OCI-LY3 (cell line): ENCODE results near the gene EPO.
"Not testable (repeated sequence)": the region's sequence is repeated elsewhere in the genome, so short reads cannot be mapped to it uniquely, and the experiment has no call there.

ENCODE experiments used
- H2AFZ ChIP-seq: fragments of 200-600, 300-600 bp; shearing (Covaris generic); 2 replicates; pipeline ENCODE4 v1.6.0; 2014; ENCODE audit warnings: antibody characterized with exemption, low read depth, low read length
- H3K27ac ChIP-seq: fragments of 200-600, 300-600 bp; sonication (generic); 2 replicates; pipeline ENCODE4 v1.5.1; 2014; ENCODE audit warnings: mild to moderate bottlenecking, low read length, moderate library complexity, mixed read lengths
- H3K27me3 ChIP-seq: fragments of 200-600, 300-600 bp; sonication (generic); 2 replicates; pipeline ENCODE4 v1.6.1; 2014; ENCODE audit warnings: low read depth, low read length, mixed read lengths
- H3K36me3 ChIP-seq: fragments of 200-600, 300-600 bp; sonication (generic); replicated peaks from 2 replicates; pipeline ENCODE3; 2014; ENCODE audit warnings: low read depth, low read length, mixed read lengths
- H3K4me1 ChIP-seq: fragments of 300-600, 200-600 bp; sonication (generic); 2 replicates; pipeline ENCODE4 v1.6.1; 2014; ENCODE audit warnings: low read length, mixed read lengths
- H3K4me2 ChIP-seq: fragments of 200-600, 300-600 bp; sonication (generic); 2 replicates; pipeline ENCODE4 v1.6.1; 2014; ENCODE audit warnings: low read length, mixed read lengths
- H3K4me3 ChIP-seq: fragments of 300-600, 200-600 bp; sonication (generic); 2 replicates; pipeline ENCODE4 v1.5.1; 2014; ENCODE audit warnings: antibody characterized with exemption, mild to moderate bottlenecking, low read length, moderate library complexity
- H3K79me2 ChIP-seq: fragments of 300-600, 200-600 bp; shearing (Covaris generic); 2 replicates; pipeline ENCODE4 v1.6.1; 2014; ENCODE audit warnings: mild to moderate bottlenecking, low read length, mixed read lengths
- H3K9ac ChIP-seq: fragments of 300-600, 200-600 bp; shearing (Covaris generic); 2 replicates; pipeline ENCODE4 v1.6.0; 2014; ENCODE audit warnings: mild to moderate bottlenecking, low read length, moderate library complexity
- H3K9me3 ChIP-seq: fragments of 200-600, 300-600 bp; shearing (Covaris generic); 2 replicates; pipeline ENCODE4 v1.6.1; 2014; ENCODE audit warnings: low read length, mixed read lengths; ENCODE audit not compliant: insufficient read depth
- H4K20me1 ChIP-seq: fragments of 200-600, 300-600 bp; sonication (generic); 2 replicates; pipeline ENCODE4 v1.6.1; 2016; ENCODE audit warnings: low read length, mixed read lengths; ENCODE audit not compliant: insufficient read depth
- CTCF ChIP-seq: fragments of 200-600, 300-600 bp; sonication (generic); IDR thresholded peaks from 2 replicates; pipeline ENCODE4 v1.5.1; 2014; ENCODE audit warnings: antibody characterized with exemption, low read length, low read depth
- EZH2phosphoT487 ChIP-seq: fragments of 200-600 bp; shearing (Covaris generic); IDR thresholded peaks from 2 replicates; pipeline ENCODE4 v1.6.1; 2018; ENCODE audit warnings: antibody characterized with exemption, mixed run types, low read depth

EPO gene

GRCh38 chr7:100693312-100694097 is 26.8 kb upstream of the EPO start:
- Histone ChIP-seq H4K20me1 (peaks cover 40% of the 10 kb centered on the region), H3K27ac (no peak overlapping the region; the same call in 1 of the 2 replicates), H3K79me2 (peaks cover 52% of the 10 kb centered on the region), H3K36me3 (peaks cover 6% of the 10 kb centered on the region), H3K9me3 (no peaks in the 10 kb centered on the region), H3K4me2 (peak overlapping the region; percentile 90), H3K27me3 (peaks cover 11% of the 10 kb centered on the region; the same call in 1 of the 2 replicates), H3K9ac (peak overlapping the region; percentile 81), H3K4me1 (peaks cover 34% of the 10 kb centered on the region), H3K4me3 (peak overlapping the region; percentile 84), H2AFZ (no peak overlapping the region)
- TF ChIP-seq EZH2phosphoT487, result no peak
- TF ChIP-seq CTCF, result no peak

GRCh38 chr7:100694098-100694745 is 26.0 kb upstream of the EPO start, which contains the start of gene GIGYF1:
Gene GIGYF1, minus strand, starts transcription at chr7:100694250. Its CDS starts 6,012 bp downstream, at chr7:100688238.
- Histone ChIP-seq H4K20me1 (peaks cover 33% of the 10 kb centered on the region), H3K9me3 (no peaks in the 10 kb centered on the region), H3K36me3 (peaks cover 4% of the 10 kb centered on the region), H3K4me3 (peak within 1 kb of the TSS; percentile 84), H3K79me2 (peaks cover 45% of the 10 kb centered on the region), H3K27me3 (peaks cover 11% of the 10 kb centered on the region; the same call in 1 of the 2 replicates), H2AFZ (0 out of 2 replicates have a peak within 1 kb of the TSS, but pooled peaks have one; percentile 67), H3K27ac (no peak within 1 kb of the TSS; the same call in 1 of the 2 replicates), H3K4me2 (peak within 1 kb of the TSS; percentile 90), H3K9ac (peak within 1 kb of the TSS; percentile 81), H3K4me1 (peaks cover 34% of the 10 kb centered on the region)
- no peak for TF ChIP-seq CTCF
- TF ChIP-seq EZH2phosphoT487, result no peak

GRCh38 chr7:100696123-100696521 is 24.1 kb upstream of the EPO start:
- no peak for TF ChIP-seq EZH2phosphoT487
- TF ChIP-seq CTCF, result no peak
- H3K9me3 ChIP-seq, result no peaks in the 10 kb centered on the region
- peaks cover 27% of the 10 kb centered on the region for H3K79me2 ChIP-seq
- no peak overlapping the region for H3K27ac ChIP-seq
- peak overlapping the region; percentile 70; the same call in 1 of the 2 replicates for H3K4me3 ChIP-seq
- H4K20me1 ChIP-seq, result peaks cover 17% of the 10 kb centered on the region
- peak overlapping the region; percentile 87 for H3K4me2 ChIP-seq
- H3K4me1 ChIP-seq, result peaks cover 32% of the 10 kb centered on the region
- H3K27me3 ChIP-seq, result peaks cover 16% of the 10 kb centered on the region
- H3K36me3 ChIP-seq, result peaks cover under 1% of the 10 kb centered on the region
- H2AFZ ChIP-seq, result no peak overlapping the region; the same call in 1 of the 2 replicates
- H3K9ac ChIP-seq, result no peak overlapping the region

- no peak overlapping the region for H3K9ac ChIP-seq
- TF ChIP-seq EZH2phosphoT487 (no peak), CTCF (no peak)
- no peaks in the 10 kb centered on the region for H3K9me3 ChIP-seq
- no peak overlapping the region for H3K4me3 ChIP-seq
- no peaks in the 10 kb centered on the region for H3K79me2 ChIP-seq
- no peak overlapping the region for H2AFZ ChIP-seq
- H3K4me1 ChIP-seq, result peaks cover 17% of the 10 kb centered on the region
- no peak overlapping the region for H3K27ac ChIP-seq
- H4K20me1 ChIP-seq, result no peaks in the 10 kb centered on the region
- peaks cover 16% of the 10 kb centered on the region for H3K27me3 ChIP-seq
- no peaks in the 10 kb centered on the region for H3K36me3 ChIP-seq
- no peak overlapping the region for H3K4me2 ChIP-seq
Observed at GRCh38 chr7:100699018-100699417, 21.2 kb upstream of the EPO start.

- H3K27me3 ChIP-seq, H3K4me3 ChIP-seq, H3K4me1 ChIP-seq, H2AFZ ChIP-seq, H3K9me3 ChIP-seq, H3K79me2 ChIP-seq, H3K9ac ChIP-seq, H4K20me1 ChIP-seq, H3K27ac ChIP-seq, H3K36me3 ChIP-seq, H3K4me2 ChIP-seq: not testable (repeated sequence)
Observed at GRCh38 chr7:100701089-100701488, 19.2 kb upstream of the EPO start.
